Measurements from ENCODE around the gene NFATC3. TPM values are rescaled to one million over a fixed set of nuclear protein-coding genes. Genes with fewer than 3 reads are reported as not detected.

Gene NFATC3
- total and polyA plus RNA-seq, 2 of the 8 experiments (the other 6 are each of a cell fraction or from before 2014, with no cell fraction given): 17.6 to 34.5 TPM

- Histone ChIP-seq H2BK120ac (replicated peaks; ENCODE audit: low read depth, low read length) (no peak overlapping the region), H4K5ac (ENCODE audit: insufficient read length, low read depth, low read length) (no peak overlapping the region), H3K27me3 (replicated peaks in 1 of 4; ENCODE audit: control insufficient read depth in 3 of 4, extremely low read depth in 1 of 4, insufficient read depth in 3 of 4, low read length in 3 of 4) (no peaks in the 10 kb centered on the region), H3K56ac (replicated peaks; ENCODE audit: insufficient read length, low read depth, low read length) (no peak overlapping the region), H3K79me2 (ENCODE audit: control insufficient read depth in 1 of 2, insufficient read depth in 2 of 2, low read length in 2 of 2) (peaks cover 0 to 13% of the 10 kb centered on the region in 2 experiments; a peak in 2 of 4 replicates), H2AK5ac (ENCODE audit: low read depth, low read length) (no peak overlapping the region), H2BK12ac (ENCODE audit: low read depth, low read length) (no peak overlapping the region), H3K4ac (replicated peaks; ENCODE audit: insufficient read length, low read depth, low read length) (no peak overlapping the region), H4K91ac (replicated peaks; ENCODE audit: insufficient read length, low read length) (no peak overlapping the region), H2BK20ac (ENCODE audit: low read length) (no peak overlapping the region), H2BK5ac (ENCODE audit: low read depth, low read length) (no peak overlapping the region; the same call in 1 of the 2 replicates), H3K9ac (replicated peaks in 1 of 4; ENCODE audit: extremely low read depth in 1 of 4, low read depth in 3 of 4, low read length in 3 of 4) (no peak overlapping the region), H3K14ac (ENCODE audit: insufficient read length) (no peak overlapping the region), H3K27ac (ENCODE audit: low read depth, low read length) (no peak overlapping the region), H4K20me1 (replicated peaks in 1 of 2; ENCODE audit: control insufficient read depth in 1 of 2, insufficient read depth in 2 of 2, low read length in 2 of 2) (no peaks in the 10 kb centered on the region), H2AFZ (ENCODE audit: low read length) (no peak overlapping the region), H3K79me1 (ENCODE audit: low read depth, low read length) (peaks cover 9% of the 10 kb centered on the region), H3K4me2 (ENCODE audit: insufficient read depth in 1 of 2, low read depth in 2 of 2, low read length in 2 of 2) (no peak overlapping the region), H3K4me3 (ENCODE audit: extremely low read depth in 1 of 4, insufficient read depth in 2 of 4, low read depth in 3 of 4, low read length in 4 of 4) (no peak overlapping the region), H2BK15ac (ENCODE audit: low read length) (no peak overlapping the region), H3K36me3 (ENCODE audit: control insufficient read depth in 2 of 4, insufficient read depth in 4 of 4, low read length in 3 of 4) (peaks cover 0 to 2% (median 0%) of the 10 kb centered on the region in 4 experiments; a peak in 2 of 8 replicates), H3K23me2 (ENCODE audit: low read depth, low read length) (no peaks in the 10 kb centered on the region), H3K23ac (ENCODE audit: insufficient read length) (no peak overlapping the region), H3K18ac (ENCODE audit: extremely low read depth, low read length) (no peak overlapping the region), H4K8ac (ENCODE audit: extremely low read depth, insufficient read depth, low read length) (no peak overlapping the region), H3K9me3 (ENCODE audit: insufficient read depth in 2 of 2, low read depth in 1 of 2, low read length in 1 of 2) (no peaks in the 10 kb centered on the region), H3K4me1 (replicated peaks in 1 of 4; ENCODE audit: control insufficient read depth in 3 of 4, insufficient read depth in 4 of 4, low read length in 3 of 4) (no peaks in the 10 kb centered on the region)
- no peak for DNase-seq (ENCODE audit: low read depth in 1 of 2, low spot score in 2 of 2)
- no peak for FAIRE-seq
- ChIA-PET POLR2A (ENCODE audit: partially characterized antibody) (no interaction called here), CTCF (ENCODE audit: partially characterized antibody) (interaction anchor here (0.5 to 8.5 kb wide), 10 partner anchors 10 to 380 kb away, joined by 3 to 63 read pairs (median 4); partner anchors contain the start of gene SLC7A6)
- 95% methylated on average over 4 of the region's 4 CpGs; no CpG with 5 or more reads in 1 of the 2 experiments for WGBS, 2 experiments (ENCODE audit: extremely low coverage in 1 of 2, insufficient coverage in 1 of 2, insufficient read length in 1 of 2, insufficient replicate concordance in 2 of 2, low coverage in 1 of 2, low lambda C conversion rate in 2 of 2, missing lambda C conversion rate in 1 of 2)
- TF ChIP-seq MAX (IDR thresholded peaks at IDR 0.05): no peak
- TF ChIP-seq RNF2 (IDR thresholded peaks at IDR 0.05; ENCODE audit: borderline replicate concordance, low read depth, low read length, missing control alignments, poor library complexity, severe bottlenecking): no peak
- TF ChIP-seq TBP (IDR thresholded peaks at IDR 0.05; ENCODE audit: low read depth, low read length): no peak
- TF ChIP-seq SIRT6 (IDR thresholded peaks at IDR 0.05; ENCODE audit: low read length): no peak
- TF ChIP-seq YY1 (IDR thresholded peaks at IDR 0.05; ENCODE audit: low read depth, low read length): no peak
- no peak for TF ChIP-seq GABPA (IDR thresholded peaks at IDR 0.05; ENCODE audit: borderline replicate concordance, insufficient read depth, low read length)
- no peak for TF ChIP-seq KDM4A (IDR thresholded peaks at IDR 0.05; ENCODE audit: low read depth, low read length, severe bottlenecking)
- TF ChIP-seq JUN (IDR thresholded peaks at IDR 0.05; ENCODE audit: low read depth, low read length): no peak
- no peak for TF ChIP-seq CBX5 (IDR thresholded peaks at IDR 0.05; ENCODE audit: low read depth, low read length)
- TF ChIP-seq CEBPB (IDR thresholded peaks at IDR 0.05; ENCODE audit: low read depth, low read length): no peak
- no peak for TF ChIP-seq RFX5 (IDR thresholded peaks at IDR 0.05; ENCODE audit: borderline replicate concordance, low read depth, low read length)
- no peak for TF ChIP-seq HDAC6 (IDR thresholded peaks at IDR 0.05; ENCODE audit: low read depth, low read length)
- no peak for TF ChIP-seq SIX5 (IDR thresholded peaks at IDR 0.05; ENCODE audit: low read depth, low read length)
- no peak for TF ChIP-seq HDAC2 (IDR thresholded peaks at IDR 0.05; ENCODE audit: borderline replicate concordance in 1 of 2, low read depth in 2 of 2, low read length in 2 of 2)
These were observed 189.3 kb downstream of the NFATC3 start for GRCh38 chr16:68274441-68274840.

Data from H1 (cell line).